ENCODE data around the gene CFAP221.

DNA sequence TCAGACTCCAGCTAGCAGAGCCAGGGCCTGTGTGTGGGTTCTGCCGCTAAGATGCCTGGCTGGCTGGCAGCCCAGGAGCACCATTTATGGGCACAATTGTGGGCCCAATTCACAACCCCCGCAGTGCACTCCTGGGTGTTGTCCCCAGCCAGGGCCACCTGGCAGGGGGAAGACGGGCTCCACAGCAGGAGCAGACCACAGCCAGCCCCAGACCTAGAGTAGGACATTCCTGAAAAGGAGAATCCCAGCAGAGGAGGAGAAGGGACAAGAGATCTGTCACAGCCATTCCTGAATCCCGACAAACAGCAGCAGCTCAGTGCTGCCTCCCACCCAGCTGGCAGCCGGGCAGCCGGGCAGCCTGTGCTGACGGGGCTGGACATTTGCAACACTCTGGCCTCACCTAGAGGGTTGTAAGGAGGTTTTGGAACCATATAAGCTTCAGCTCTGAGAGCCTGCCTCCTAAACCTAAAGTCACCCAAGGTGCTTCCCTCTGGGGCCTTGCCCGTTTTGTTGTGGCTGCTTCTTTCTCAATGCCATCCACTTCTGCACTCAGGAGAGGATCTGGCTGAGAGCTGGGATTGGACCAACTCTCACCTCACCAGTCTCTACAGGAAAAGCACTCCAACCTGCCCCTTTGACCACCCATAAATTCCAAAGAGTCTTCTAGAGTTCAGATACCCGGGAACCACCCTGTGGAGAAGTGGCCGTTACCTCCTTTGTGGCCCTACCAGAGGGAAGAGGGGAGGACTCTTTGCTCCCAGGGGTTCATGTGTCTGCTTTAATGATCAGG is 130.7 kb downstream of the CFAP221 start:
- TF ChIP-seq, protein P1, sequence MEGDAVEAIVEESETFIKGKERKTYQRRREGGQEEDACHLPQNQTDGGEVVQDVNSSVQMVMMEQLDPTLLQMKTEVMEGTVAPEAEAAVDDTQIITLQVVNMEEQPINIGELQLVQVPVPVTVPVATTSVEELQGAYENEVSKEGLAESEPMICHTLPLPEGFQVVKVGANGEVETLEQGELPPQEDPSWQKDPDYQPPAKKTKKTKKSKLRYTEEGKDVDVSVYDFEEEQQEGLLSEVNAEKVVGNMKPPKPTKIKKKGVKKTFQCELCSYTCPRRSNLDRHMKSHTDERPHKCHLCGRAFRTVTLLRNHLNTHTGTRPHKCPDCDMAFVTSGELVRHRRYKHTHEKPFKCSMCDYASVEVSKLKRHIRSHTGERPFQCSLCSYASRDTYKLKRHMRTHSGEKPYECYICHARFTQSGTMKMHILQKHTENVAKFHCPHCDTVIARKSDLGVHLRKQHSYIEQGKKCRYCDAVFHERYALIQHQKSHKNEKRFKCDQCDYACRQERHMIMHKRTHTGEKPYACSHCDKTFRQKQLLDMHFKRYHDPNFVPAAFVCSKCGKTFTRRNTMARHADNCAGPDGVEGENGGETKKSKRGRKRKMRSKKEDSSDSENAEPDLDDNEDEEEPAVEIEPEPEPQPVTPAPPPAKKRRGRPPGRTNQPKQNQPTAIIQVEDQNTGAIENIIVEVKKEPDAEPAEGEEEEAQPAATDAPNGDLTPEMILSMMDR (optimal IDR thresholded peaks at IDR 0.05 in 1 of 3, IDR thresholded peaks at IDR 0.05 in 1 of 3, conservative IDR thresholded peaks at IDR 0.05 in 1 of 3; ENCODE audit: extremely low read depth in 1 of 3, insufficient read depth in 2 of 3, low read length in 3 of 3) = no peak
- TF ChIP-seq EZH2 (IDR thresholded peaks at IDR 0.05; ENCODE audit: low read length) = no peak

Data from keratinocyte (primary cell).